BE2C (cell line): ENCODE results near the gene ALDH16A1.

ENCODE experiments used
- DNase-seq: peaks from one replicate; pipeline ENCODE4 v3.0.0-alpha.2; 2020
- H3K27me3 ChIP-seq: fragments of 250-450 bp; sonication (Bioruptor Pico); 2 replicates; pipeline ENCODE4 v1.5.1; 2020; ENCODE audit warnings: mild to moderate bottlenecking
- H3K36me3 ChIP-seq: fragments of 250-450 bp; sonication (Bioruptor Pico); 2 replicates; pipeline ENCODE4 v1.5.1; 2020; ENCODE audit warnings: mild to moderate bottlenecking
- H3K4me1 ChIP-seq: fragments of 250-450 bp; sonication (Bioruptor Pico); 2 replicates; pipeline ENCODE4 v1.5.1; 2020
- H3K4me3 ChIP-seq: 2 replicates; pipeline ENCODE4 v1.5.1; 2011; ENCODE audit warnings: low read depth, low read length
- H3K9me3 ChIP-seq: fragments of 250-450 bp; sonication (Bioruptor Pico); 2 replicates; pipeline ENCODE4 v1.5.1; 2020
- TF ChIP-seq, protein P1 (sequence below): IDR thresholded peaks from 2 replicates; pipeline ENCODE4 v1.5.1; 2012; ENCODE audit warnings: mild to moderate bottlenecking, low read depth, low read length

ALDH16A1 gene

DNA sequence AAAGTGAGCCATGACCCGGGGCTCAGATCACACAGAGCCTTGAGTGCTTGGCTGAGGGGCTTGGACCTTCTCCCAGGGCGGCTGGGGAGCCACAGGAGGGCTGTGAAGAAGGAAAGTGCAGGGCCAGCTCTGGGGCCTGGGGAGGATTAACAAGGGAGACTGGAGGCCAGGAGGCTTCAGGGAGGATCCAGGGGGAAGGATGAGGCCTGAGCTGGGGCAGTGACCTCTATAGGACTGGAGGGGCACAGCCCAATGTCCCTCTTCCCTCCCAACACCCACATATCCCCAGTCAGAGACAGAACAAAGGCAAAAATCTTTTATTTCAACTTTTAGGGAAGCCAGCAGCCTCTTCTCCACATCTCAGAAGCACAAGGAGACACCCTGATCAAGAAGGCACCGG lies 7.0 kb upstream of the ALDH16A1 start:
- H3K4me3 ChIP-seq: no peak overlapping the region
- H3K9me3 ChIP-seq: no peaks in the 10 kb centered on the region
- H3K27me3 ChIP-seq: peaks cover 12% of the 10 kb centered on the region
- TF ChIP-seq, protein P1, sequence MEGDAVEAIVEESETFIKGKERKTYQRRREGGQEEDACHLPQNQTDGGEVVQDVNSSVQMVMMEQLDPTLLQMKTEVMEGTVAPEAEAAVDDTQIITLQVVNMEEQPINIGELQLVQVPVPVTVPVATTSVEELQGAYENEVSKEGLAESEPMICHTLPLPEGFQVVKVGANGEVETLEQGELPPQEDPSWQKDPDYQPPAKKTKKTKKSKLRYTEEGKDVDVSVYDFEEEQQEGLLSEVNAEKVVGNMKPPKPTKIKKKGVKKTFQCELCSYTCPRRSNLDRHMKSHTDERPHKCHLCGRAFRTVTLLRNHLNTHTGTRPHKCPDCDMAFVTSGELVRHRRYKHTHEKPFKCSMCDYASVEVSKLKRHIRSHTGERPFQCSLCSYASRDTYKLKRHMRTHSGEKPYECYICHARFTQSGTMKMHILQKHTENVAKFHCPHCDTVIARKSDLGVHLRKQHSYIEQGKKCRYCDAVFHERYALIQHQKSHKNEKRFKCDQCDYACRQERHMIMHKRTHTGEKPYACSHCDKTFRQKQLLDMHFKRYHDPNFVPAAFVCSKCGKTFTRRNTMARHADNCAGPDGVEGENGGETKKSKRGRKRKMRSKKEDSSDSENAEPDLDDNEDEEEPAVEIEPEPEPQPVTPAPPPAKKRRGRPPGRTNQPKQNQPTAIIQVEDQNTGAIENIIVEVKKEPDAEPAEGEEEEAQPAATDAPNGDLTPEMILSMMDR: no peak
- peaks cover 31% of the 10 kb centered on the region for H3K36me3 ChIP-seq
- no peak for DNase-seq
- peaks cover 6% of the 10 kb centered on the region; the same call in 1 of the 2 replicates for H3K4me1 ChIP-seq

DNA sequence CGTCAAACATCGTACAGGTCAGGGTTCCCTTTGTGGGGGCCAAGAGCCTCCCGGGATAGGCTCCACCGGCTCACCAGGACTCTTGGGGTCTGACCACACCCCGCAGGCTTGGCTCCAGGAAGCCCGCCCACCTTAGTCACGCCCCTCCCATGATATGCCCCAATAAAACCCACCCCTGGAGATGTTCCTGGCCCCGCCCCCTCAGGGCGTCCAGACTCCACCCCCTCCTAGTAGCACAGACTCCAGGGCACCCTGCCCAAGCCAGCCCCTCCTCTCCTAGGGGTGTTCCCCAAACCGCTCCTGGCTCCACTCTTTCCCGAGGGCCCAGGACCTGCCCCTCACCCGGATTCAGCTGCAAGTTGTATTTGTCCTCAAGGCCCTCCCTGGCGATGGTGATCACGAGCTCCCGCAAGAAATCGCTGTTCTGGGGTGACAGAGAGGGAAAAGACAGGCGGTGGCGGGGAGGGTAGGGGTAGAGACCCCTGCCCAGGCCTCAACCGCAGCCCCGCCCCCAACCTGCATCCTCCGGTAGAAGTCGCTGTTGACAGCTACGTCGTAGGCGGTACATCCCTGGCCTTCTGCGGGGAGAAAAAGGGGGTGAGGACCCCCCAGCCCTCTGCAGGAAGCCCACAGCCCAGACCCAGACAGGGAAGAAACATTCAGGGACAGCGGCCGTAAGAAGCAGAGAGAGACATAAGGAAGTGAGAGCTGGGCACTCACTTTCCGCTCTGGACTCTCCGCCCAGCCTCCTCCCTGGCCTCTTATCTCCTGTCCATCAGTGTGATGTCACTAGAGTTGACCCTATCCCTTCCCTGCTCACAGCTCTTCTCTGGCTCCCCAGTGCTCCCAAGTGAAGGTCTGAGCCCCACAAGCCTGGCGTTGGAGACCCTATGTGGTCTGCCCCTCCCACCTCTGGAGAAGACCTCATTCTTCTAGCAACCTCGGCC lies 5.3 kb upstream of the ALDH16A1 start:
- peaks cover 31% of the 10 kb centered on the region for H3K36me3 ChIP-seq
- no peak overlapping the region for H3K4me3 ChIP-seq
- DNase-seq: peak; percentile 79
- H3K27me3 ChIP-seq: no peaks in the 10 kb centered on the region
- H3K9me3 ChIP-seq: no peaks in the 10 kb centered on the region
- TF ChIP-seq, protein P1: no peak
- no peaks in the 10 kb centered on the region for H3K4me1 ChIP-seq

DNA sequence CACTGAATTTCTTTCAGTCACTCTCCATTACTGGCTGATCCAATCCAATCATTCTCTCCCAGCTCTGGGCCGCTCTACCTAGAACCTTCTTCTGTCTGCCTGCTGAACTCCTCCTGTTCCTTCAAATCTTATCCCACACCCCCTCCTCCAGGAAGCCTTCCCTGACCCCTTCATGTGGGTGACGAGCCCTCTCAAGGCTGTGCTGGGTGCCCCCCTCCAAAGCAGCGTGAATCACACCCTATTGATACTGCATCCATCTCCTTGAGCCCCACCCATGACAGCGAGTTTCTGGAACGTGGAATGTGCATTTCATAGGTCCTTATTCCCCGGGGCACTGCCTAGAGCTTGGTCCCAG lies 4.6 kb upstream of the ALDH16A1 start:
- TF ChIP-seq, protein P1: no peak
- Histone ChIP-seq H3K4me1 (no peaks in the 10 kb centered on the region), H3K36me3 (peaks cover 31% of the 10 kb centered on the region), H3K27me3 (no peaks in the 10 kb centered on the region), H3K9me3 (no peaks in the 10 kb centered on the region), H3K4me3 (no peak overlapping the region)
- DNase-seq: no peak

DNA sequence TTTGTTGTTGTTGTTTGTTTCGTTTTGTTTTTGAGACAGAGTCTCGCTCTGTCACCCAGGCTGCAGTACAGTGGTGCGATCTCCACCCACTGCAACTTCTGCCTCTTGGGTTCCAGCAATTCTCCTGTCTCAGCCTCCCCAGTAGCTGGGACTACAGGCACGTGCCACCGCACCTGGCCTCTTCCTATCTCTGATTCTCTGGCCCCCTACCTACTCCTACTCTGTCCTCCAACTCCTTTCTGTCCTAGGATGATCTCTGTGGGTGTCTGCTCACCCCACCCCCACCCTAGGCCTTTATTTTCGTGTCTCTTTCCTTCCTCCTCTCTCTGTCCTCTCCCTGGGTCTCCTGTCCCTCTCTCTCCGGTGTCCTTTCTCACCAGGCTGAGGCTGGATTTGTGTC lies 2.6 kb upstream of the ALDH16A1 start:
- H3K4me1 ChIP-seq: no peaks in the 10 kb centered on the region
- H3K36me3 ChIP-seq: peaks cover 31% of the 10 kb centered on the region
- H3K27me3 ChIP-seq: no peaks in the 10 kb centered on the region
- peak overlapping the region; percentile 96 for H3K4me3 ChIP-seq
- TF ChIP-seq, protein P1: no peak
- DNase-seq: no peak
- no peaks in the 10 kb centered on the region for H3K9me3 ChIP-seq

DNA sequence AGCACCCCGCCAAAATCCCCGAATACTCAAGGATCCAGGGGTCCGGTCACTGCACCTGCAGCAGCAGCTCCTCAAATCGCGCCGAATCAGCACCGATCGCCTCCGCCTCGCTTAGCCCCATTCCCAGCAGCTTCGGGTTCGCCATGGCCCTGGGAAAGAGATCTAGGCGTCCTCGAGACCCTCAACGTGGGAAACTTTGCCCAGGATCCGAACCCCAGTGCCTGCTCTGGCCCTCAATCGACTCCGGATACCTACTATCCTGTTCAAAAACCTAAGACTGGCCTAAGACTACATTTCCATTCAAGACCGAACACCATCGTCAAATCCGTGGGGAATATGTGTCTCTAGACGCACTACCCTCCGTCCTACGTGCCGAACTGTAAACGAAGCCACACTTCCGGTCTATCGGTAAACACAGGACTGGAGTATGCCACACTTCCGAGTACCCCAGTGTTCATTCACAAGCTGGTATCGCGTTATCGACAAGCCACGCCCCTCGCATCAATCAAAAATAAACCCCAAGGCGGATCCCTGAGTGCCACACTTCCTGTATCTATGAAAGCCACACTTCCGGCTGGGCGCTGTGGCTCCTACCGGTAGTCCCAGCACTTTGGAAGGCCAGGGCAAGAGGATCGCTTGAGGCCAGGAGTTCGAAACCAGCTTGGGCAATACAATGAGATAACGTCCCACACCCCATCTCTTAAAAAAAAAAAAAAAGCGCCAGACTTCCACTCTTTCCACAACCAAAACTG lies 1.4 kb upstream of the ALDH16A1 start, which contains the start of gene PIH1D1:
TSS of gene PIH1D1 (minus strand) at position 385 of the 752 bp plus-strand sequence. CDS start at position 145, 240 bp downstream.
- no peaks in the 10 kb centered on the region for H3K27me3 ChIP-seq
- H3K4me1 ChIP-seq: no peaks in the 10 kb centered on the region
- peak within 1 kb of the TSS; percentile 96 for H3K4me3 ChIP-seq
- no peaks in the 10 kb centered on the region for H3K9me3 ChIP-seq
- DNase-seq: peak; percentile 97
- peaks cover 27% of the 10 kb centered on the region for H3K36me3 ChIP-seq
- TF ChIP-seq, protein P1: peak; percentile 20; the same call in 1 of the 2 replicates
